Measurements from ENCODE around the gene APBB2.
A peak's percentile ranks its signal among the peaks of the same experiment; 100 is the strongest.
"Not testable (repeated sequence)": the region's sequence is repeated elsewhere in the genome, so short reads cannot be mapped to it uniquely, and the experiment has no call there.

APBB2 gene

DNA sequence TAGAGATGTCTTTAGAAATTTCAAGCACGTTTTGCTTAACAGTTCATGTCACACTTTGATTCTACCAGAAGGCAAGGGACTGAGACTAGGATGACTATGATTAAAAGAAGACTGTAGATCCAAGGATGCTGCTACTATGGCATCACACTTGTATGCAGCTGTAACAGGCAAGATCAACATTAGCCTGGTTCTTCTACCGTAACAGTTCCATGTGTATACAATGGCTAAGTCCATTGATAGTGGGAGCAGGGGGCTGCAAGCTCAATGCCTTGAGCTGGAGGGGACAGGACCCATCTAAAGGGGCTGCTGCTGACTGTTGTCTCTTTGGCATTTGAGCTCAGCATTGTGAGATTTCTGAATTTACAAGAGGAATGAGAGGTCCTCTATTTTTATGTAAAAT is 212.0 kb downstream of the APBB2 start:
- no peak for DNase-seq

- no peak for DNase-seq
Observed at GRCh38 chr4:41000356-41000755, 214.0 kb downstream of the APBB2 start.

DNA sequence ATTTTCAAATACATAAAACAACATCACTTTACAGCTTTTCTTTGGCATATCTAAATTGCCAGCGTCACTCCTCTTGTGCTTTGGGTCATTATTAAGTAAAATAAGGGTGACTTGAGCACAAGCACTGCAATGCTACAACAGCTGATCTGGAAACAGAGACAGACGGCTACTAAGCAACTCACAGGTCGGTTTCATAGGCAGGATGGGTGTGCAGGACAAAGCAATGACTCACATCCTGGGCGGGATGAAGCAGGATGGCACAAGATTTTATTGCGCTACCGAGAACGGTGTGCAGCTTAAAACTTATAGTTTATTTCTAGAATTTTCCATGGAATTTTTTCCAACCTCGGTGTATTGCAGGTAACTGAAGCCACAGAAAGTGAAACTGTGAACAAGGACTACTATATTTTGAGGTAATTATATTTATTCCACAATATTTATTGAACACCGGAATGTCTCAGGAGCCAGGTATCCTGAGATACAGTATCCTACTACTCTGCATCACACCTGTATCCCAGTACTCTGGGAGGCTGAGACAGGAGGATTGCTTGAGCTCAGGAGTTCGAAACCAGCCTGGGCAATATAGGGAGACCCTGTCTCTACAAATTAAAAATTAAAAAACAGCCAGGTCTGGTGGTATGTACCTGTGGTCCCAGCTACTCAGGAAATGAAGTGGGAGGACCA is 215.5 kb downstream of the APBB2 start:
- no peak for DNase-seq

- no peak for DNase-seq
Observed at GRCh38 chr4:40995850-40996249, 218.5 kb downstream of the APBB2 start.

GRCh38 chr4:40994321-40994720 is 220.0 kb downstream of the APBB2 start:
- peak; percentile 9 for DNase-seq

DNA sequence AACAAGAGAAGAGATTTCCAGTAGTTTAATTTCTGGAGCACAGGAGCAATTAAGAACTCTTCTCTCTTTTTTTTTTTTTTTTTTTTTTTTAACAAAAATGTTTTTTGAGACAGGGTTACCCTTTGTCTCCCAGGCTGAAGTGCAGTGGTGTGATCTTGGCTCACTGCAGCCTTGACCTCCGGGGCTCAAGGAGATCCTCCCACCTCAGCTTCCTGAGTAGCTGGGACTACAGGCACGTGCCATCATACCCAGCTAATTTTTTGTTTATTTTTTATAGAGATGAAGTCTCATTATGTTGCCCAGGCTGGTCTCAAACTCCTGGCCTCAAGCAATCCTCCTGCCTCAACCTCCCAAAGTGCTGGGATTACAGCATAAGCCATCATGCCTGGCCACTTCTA is 221.0 kb downstream of the APBB2 start:
- not testable (repeated sequence) for DNase-seq

DNA sequence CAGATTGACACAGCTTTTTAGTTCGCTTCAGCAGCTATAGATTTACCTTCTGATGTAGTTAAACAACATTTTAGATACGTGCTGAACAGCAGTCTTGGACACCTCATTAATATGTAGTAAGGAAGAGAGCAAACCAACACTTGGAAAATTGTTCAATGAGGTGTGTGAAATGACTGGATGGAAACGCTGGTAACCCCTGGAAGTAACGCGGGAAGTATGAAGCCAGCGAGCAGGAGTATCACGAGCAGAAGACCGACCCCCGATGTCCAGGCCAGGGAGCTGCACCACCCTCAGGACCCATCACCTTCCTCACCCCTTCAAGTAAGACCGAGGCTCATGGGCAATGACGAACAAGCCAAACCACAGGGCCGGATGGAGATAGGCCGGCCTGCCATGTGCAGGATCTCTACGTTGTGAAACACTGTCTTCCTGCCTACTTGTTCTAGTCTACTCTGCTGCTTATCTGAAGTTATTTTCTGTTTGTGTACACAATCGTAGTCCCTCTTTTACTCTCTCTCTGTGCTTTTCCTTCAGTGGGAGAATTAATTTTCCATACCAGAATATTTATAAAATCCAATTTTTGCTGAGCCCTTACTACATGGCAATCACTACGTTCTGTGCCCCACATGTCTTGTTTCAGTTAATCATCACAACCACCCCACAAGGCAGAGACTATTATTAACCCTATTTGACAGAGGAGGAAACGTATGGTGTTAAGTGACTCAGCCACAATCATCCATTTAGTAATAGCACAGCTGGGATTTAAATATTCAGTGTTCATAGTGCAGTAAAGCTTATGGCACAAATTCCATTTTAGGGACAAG is 221.7 kb downstream of the APBB2 start:
- no peak for DNase-seq

- DNase-seq: no peak
Observed at GRCh38 chr4:40991908-40992307, 222.4 kb downstream of the APBB2 start.

DNA sequence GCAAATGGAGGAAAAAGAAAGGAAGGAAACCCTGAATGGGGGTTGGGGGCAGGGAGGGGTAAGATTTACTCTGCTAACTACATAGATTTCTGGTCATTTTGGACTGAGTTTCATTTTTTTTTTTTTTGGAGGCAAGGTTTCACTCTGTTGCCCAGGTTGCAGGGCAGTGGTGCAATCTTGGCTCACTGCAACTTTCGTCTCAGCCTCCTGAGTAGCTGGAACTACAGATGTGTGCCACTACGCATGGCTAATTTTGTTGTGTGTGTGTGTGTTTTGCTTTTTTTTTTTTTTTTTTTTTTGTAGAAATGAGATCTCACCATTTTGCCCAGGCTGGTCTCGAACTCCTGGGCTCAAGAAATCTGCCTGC is 223.5 kb downstream of the APBB2 start:
- no peak for DNase-seq

GRCh38 chr4:40990236-40990898 is 224.0 kb downstream of the APBB2 start:
- peak; percentile 64 for DNase-seq

- DNase-seq: no peak
Observed at GRCh38 chr4:40987151-40987550, 227.2 kb downstream of the APBB2 start.

DNA sequence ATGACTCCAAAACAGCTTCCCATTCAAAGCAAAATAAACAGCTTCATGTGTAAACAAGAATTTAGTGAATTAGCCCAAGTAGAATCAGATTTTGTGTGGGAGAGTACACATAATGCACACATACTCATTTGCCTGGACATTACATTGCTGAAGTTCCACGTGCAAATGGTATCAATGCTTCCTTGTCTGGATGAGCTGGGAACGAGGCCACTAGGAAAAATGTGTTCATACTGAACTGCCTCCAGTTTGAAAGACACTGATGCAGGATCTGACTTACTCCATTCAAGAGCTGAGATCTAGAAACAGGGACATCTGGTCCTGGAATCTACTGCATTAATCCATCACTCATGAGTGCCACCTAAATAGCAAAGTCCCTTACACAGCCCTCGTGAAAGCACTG is 228.0 kb downstream of the APBB2 start:
- no peak for DNase-seq

GRCh38 chr4:40984051-40984450 is 230.3 kb downstream of the APBB2 start:
- DNase-seq: no peak

- DNase-seq: no peak
Observed at GRCh38 chr4:40980318-40980883, 233.9 kb downstream of the APBB2 start.

DNA sequence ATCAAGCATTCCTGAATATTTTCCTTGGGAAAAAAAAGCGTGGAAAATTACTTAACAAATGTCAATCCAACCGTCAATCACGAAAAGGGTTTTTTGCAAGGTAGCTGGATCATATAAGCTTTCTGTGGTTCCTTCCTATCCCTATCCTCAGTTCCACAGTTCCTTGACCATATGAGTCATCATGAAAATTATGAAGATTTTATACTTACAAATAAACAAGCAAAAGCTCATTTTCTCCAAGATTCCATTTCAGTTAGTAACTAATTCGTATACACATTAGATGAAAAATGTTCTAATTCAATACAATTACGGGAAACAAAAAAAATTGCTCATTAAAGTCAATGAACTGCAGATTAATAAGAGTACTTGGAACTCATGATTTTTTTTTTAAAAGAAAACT is 235.8 kb downstream of the APBB2 start:
- DNase-seq: no peak

DNA sequence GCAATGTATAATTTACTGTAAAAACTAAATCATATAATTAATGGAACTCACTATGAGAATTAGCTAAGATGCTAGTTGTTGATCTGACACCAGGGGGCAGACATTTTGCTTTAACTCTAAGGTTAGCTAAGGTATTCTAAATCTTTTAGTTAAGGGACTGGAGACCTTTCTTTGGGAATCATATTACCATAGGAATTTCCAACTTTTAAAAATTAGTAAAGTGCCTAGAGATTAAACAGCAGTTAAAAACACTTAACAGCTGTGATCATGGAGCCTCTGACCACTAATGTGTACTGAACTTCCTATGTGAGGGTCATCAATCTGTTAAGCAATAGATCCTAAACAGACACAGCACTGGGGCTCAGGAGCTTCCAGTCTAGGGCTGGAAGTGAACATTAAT is 238.0 kb downstream of the APBB2 start:
- no peak for DNase-seq

DNA sequence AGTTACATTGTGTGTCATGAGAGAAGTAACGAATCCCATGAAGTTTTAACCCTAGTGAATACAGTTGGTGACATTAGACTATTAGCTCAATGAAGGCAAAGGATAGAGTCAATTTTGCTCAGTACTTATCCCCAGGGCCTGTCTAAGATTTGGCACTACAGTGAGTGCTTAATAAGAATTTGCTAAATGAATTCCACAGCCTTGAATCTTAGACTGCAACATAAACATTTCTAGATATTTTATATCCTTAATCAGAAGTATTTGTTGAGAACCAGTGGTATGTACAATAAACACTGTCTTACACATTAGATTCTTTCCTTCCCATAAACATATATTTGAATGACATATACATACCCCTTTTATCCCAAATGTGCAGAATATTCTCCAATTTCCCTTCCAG is 241.6 kb downstream of the APBB2 start:
- DNase-seq: no peak

GRCh38 chr4:40971338-40971737 is 243.0 kb downstream of the APBB2 start:
- DNase-seq: no peak

- no peak for DNase-seq
Observed at GRCh38 chr4:40969501-40969900, 244.8 kb downstream of the APBB2 start.

- DNase-seq: no peak
Observed at GRCh38 chr4:40967550-40967949, 246.8 kb downstream of the APBB2 start.

DNA sequence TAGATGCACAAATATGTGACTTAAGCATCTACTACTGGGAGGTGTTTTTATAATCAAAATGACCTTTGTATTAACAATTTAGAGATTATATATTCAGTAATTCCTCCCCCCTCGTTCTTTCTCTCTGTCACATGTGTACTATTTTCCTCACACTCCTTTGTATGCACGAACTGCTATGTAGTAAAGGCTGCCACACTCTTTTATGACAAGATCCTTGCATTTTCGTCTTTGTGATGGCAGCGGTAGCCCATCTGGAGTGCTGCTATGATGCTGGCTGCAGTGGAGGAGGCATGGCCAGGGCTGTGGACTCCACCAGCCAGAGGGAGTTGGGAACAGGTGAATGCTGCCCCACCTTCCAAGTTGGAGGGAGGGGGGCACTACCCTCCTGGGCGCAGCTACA is 248.3 kb downstream of the APBB2 start:
- no peak for DNase-seq

- no peak for DNase-seq
Observed at GRCh38 chr4:40963897-40964478, 250.4 kb downstream of the APBB2 start.

GRCh38 chr4:40962551-40963180 is 251.7 kb downstream of the APBB2 start:
- no peak for DNase-seq

All from amniotic stem cell (primary cell).